ENCODE measurements around the gene PEAK1. TPM values are rescaled to one million over a fixed set of nuclear protein-coding genes. Genes with fewer than 3 reads are reported as not detected.

The PEAK1 gene
- total and polyA plus RNA-seq, 7 donors: 4.0 to 32.1 (median 25.3) TPM

GRCh38 chr15:77296773-77297337, 123.0 kb downstream of the PEAK1 start:
- no peak for TF ChIP-seq CTCF (IDR thresholded peaks at IDR 0.05)
- peak overlapping the region; percentile 19 for H3K27ac ChIP-seq
- no peak overlapping the region for H3K4me3 ChIP-seq
- H3K4me1 ChIP-seq: peaks cover 16% of the 10 kb centered on the region
- no peaks in the 10 kb centered on the region for H3K27me3 ChIP-seq (ENCODE audit: insufficient read depth in 3 of 3, low read length in 2 of 3)
- DNase-seq: no peak
- no peaks in the 10 kb centered on the region for H3K36me3 ChIP-seq (ENCODE audit: insufficient read depth in 1 of 2, low read depth in 1 of 2)
- WGBS, 3 donors: 34 to 61% (median 60%) methylated on average over 2 of the region's 2 CpGs
- intact Hi-C loops (cut with DNase I): no loop called here
- peak in 1 of 4 donors; percentile 56 for ATAC-seq
- no peaks in the 10 kb centered on the region for H3K9me3 ChIP-seq

- DNase-seq (no peak), ATAC-seq (no peak)
- Histone ChIP-seq H3K36me3 (ENCODE audit: insufficient read depth in 1 of 2, low read depth in 1 of 2) (no peaks in the 10 kb centered on the region), H3K27me3 (ENCODE audit: insufficient read depth in 3 of 3, low read length in 2 of 3) (no peaks in the 10 kb centered on the region), H3K4me3 (no peak overlapping the region), H3K4me1 (peaks cover 16% of the 10 kb centered on the region), H3K27ac (no peak overlapping the region), H3K9me3 (no peaks in the 10 kb centered on the region)
- intact Hi-C loops (cut with DNase I): no loop called here
- WGBS, 3 donors: 85% methylated on average over 2 of the region's 2 CpGs
- TF ChIP-seq CTCF (IDR thresholded peaks at IDR 0.05): no peak
Observed at GRCh38 chr15:77295446-77295845, 124.5 kb downstream of the PEAK1 start.

GRCh38 chr15:77292969-77293558, 126.8 kb downstream of the PEAK1 start:
- Histone ChIP-seq H3K4me1 (peaks cover 33% of the 10 kb centered on the region), H3K9me3 (no peaks in the 10 kb centered on the region), H3K4me3 (no peak overlapping the region), H3K27ac (no peak overlapping the region), H3K27me3 (ENCODE audit: insufficient read depth in 3 of 3, low read length in 2 of 3) (no peaks in the 10 kb centered on the region), H3K36me3 (ENCODE audit: insufficient read depth in 1 of 2, low read depth in 1 of 2) (no peaks in the 10 kb centered on the region)
- WGBS, 3 donors: 94 to 100% (median 95%) methylated on average over 1 of the region's 1 CpG
- ATAC-seq: no peak
- TF ChIP-seq CTCF (IDR thresholded peaks at IDR 0.05): no peak
- no peak for DNase-seq
- intact Hi-C loops (cut with DNase I): no loop called here

- Histone ChIP-seq H3K27ac (no peak overlapping the region), H3K4me1 (peaks cover 22% of the 10 kb centered on the region), H3K36me3 (ENCODE audit: insufficient read depth in 1 of 2, low read depth in 1 of 2) (peaks cover 0 to 2% of the 10 kb centered on the region in 2 donors), H3K27me3 (ENCODE audit: insufficient read depth in 3 of 3, low read length in 2 of 3) (no peaks in the 10 kb centered on the region), H3K4me3 (no peak overlapping the region), H3K9me3 (no peaks in the 10 kb centered on the region)
- no peak for TF ChIP-seq CTCF (IDR thresholded peaks at IDR 0.05)
- ATAC-seq (no peak), DNase-seq (no peak)
- 94 to 96% (median 95%) methylated on average over 4 of the region's 4 CpGs for WGBS, 3 donors
- intact Hi-C loops (cut with DNase I): no loop called here
Observed at GRCh38 chr15:77291107-77291506, 128.8 kb downstream of the PEAK1 start.

GRCh38 chr15:77287385-77287784, 132.5 kb downstream of the PEAK1 start:
- Histone ChIP-seq H3K9me3 (no peaks in the 10 kb centered on the region), H3K4me1 (peaks cover 17% of the 10 kb centered on the region), H3K27me3 (ENCODE audit: insufficient read depth in 3 of 3, low read length in 2 of 3) (no peaks in the 10 kb centered on the region), H3K4me3 (no peak overlapping the region), H3K27ac (no peak overlapping the region), H3K36me3 (ENCODE audit: insufficient read depth in 1 of 2, low read depth in 1 of 2) (peaks cover 0 to 17% of the 10 kb centered on the region in 2 donors)
- TF ChIP-seq CTCF (IDR thresholded peaks at IDR 0.05): no peak
- intact Hi-C loops (cut with DNase I): no loop called here
- WGBS, 3 donors: 77% methylated on average over 2 of the region's 2 CpGs
- DNase-seq: no peak
- ATAC-seq: no peak
